ENCODE data around the gene SFTA2.

GRCh38 chr6:30939473-30939872, 7.5 kb upstream of the SFTA2 start:
- TF ChIP-seq TGIF2 (CRISPR knock-in tag; IDR thresholded peaks at IDR 0.05) (no peak), ZNF318 (IDR thresholded peaks at IDR 0.05; ENCODE audit: borderline replicate concordance in 1 of 2, low read depth in 1 of 2) (no peak), RBBP5 (IDR thresholded peaks at IDR 0.05; ENCODE audit: borderline replicate concordance, insufficient read depth, low read length, poor library complexity, severe bottlenecking) (no peak), CTCF (IDR thresholded peaks at IDR 0.05 in 2 of 3, conservative IDR thresholded peaks at IDR 0.05 in 1 of 3; ENCODE audit: insufficient read depth in 2 of 3, low read depth in 1 of 3, low read length in 3 of 3) (no peak), EZH2 (IDR thresholded peaks at IDR 0.05; ENCODE audit: borderline replicate concordance, low read depth, low read length) (no peak)

Measured in K562 (cell line).